Caco-2 (cell line): Measurements from ENCODE around the gene ATG14. TPM values are rescaled to one million over a fixed set of nuclear protein-coding genes. Genes with fewer than 3 reads are reported as not detected.

ENCODE experiments used
- BruUV-seq: library from RNA; stranded (reverse); fragments of 400-500 nt; replicated peaks from 2 replicates; lab custom pipeline; 2021; lab: Mats Ljungman, UMichigan
- CTCF ChIA-PET: fragments of 300-600 bp; sonication (Branson Sonifier 250); formaldehyde crosslinking; loops from one replicate; lab custom pipeline; 2022; ENCODE audit warnings: antibody characterized with exemption; lab: Charles Lee
- POLR2A ChIA-PET: fragments of 300-600 bp; sonication (Branson Sonifier 250); formaldehyde crosslinking; loops from one replicate; lab custom pipeline; 2022; ENCODE audit warnings: antibody characterized with exemption; lab: Charles Lee
- DNase-seq, 2 experiments: peaks; one replicate each; pipeline versions ENCODE4 v3.0.0 to v3.0.0-alpha.2; 2020 to 2022
- H3K27me3 ChIP-seq: replicated peaks from 2 replicates; pipeline ENCODE4 v1.6.0; 2011; ENCODE audit warnings: low read length; ENCODE audit not compliant: control insufficient read depth, insufficient read depth
- H3K36me3 ChIP-seq: 2 replicates; pipeline ENCODE4 v1.5.1; 2011; ENCODE audit warnings: low read length; ENCODE audit not compliant: control insufficient read depth, insufficient read depth
- H3K4me1 ChIP-seq: fragments of 250-450 bp; sonication (Bioruptor Pico); 2 replicates; pipeline ENCODE4 v1.5.1; 2020; ENCODE audit warnings: mild to moderate bottlenecking
- H3K4me3 ChIP-seq: 2 replicates; pipeline ENCODE4 v1.5.1; 2011; ENCODE audit warnings: low read depth, mild to moderate bottlenecking, control low read depth, low read length
- H3K9me3 ChIP-seq: fragments of 250-450 bp; sonication (Bioruptor Pico); 2 replicates; pipeline ENCODE4 v1.5.1; 2020; ENCODE audit warnings: mild to moderate bottlenecking, moderate library complexity
- H3K27ac Mint-ChIP-seq: one replicate; pipeline ENCODE4 v1.8.0; 2022; ENCODE audit warnings: mixed read lengths; ENCODE audit not compliant: unreplicated experiment
- H3K27me3 Mint-ChIP-seq: one replicate; pipeline ENCODE4 v1.8.0; 2022; ENCODE audit warnings: mixed read lengths; ENCODE audit not compliant: insufficient read depth, unreplicated experiment
- H3K36me3 Mint-ChIP-seq: one replicate; pipeline ENCODE4 v1.8.0; 2022; ENCODE audit warnings: mild to moderate bottlenecking, mixed read lengths; ENCODE audit not compliant: insufficient read depth, unreplicated experiment
- H3K4me1 Mint-ChIP-seq: one replicate; pipeline ENCODE4 v1.8.0; 2022; ENCODE audit warnings: low read depth, mixed read lengths; ENCODE audit not compliant: unreplicated experiment
- H3K4me3 Mint-ChIP-seq: one replicate; pipeline ENCODE4 v1.8.0; 2022; ENCODE audit warnings: mild to moderate bottlenecking, moderate library complexity, mixed read lengths; ENCODE audit not compliant: unreplicated experiment
- H3K9me3 Mint-ChIP-seq: one replicate; pipeline ENCODE4 v1.8.0; 2022; ENCODE audit warnings: mixed read lengths; ENCODE audit not compliant: unreplicated experiment
- intact Hi-C: fragments of 100-400 bp; cut with micrococcal nuclease; formaldehyde crosslinking; loops from one replicate; pipeline ENCODE4 v1.10.0; 2022; ENCODE audit not compliant: unreplicated experiment
- total RNA-seq: library from RNA; stranded (reverse); gene quantifications from 2 replicates; pipeline ENCODE4 v1.2.3, GENCODE V29; 2022
- TF ChIP-seq, protein P1 (sequence below), 2 experiments: fragments of 200-600 bp in 1 of 2; IDR thresholded peaks; 1 replicate in 1 of 2; 2 replicates in 1 of 2; pipeline versions ENCODE4 v1.5.1 to v1.8.0; 2011 to 2022; ENCODE audit warnings: antibody characterized with exemption in 1 of 2, control low read depth in 1 of 2, inconsistent platforms in 1 of 2, low read depth in 1 of 2, low read length in 1 of 2, mild to moderate bottlenecking in 1 of 2, moderate library complexity in 1 of 2; ENCODE audit not compliant: insufficient read depth in 1 of 2, severe bottlenecking in 1 of 2, unreplicated experiment in 1 of 2

ATG14 gene
- total RNA-seq, 1 experiment from 2014 or later, result 13.1 TPM

DNA sequence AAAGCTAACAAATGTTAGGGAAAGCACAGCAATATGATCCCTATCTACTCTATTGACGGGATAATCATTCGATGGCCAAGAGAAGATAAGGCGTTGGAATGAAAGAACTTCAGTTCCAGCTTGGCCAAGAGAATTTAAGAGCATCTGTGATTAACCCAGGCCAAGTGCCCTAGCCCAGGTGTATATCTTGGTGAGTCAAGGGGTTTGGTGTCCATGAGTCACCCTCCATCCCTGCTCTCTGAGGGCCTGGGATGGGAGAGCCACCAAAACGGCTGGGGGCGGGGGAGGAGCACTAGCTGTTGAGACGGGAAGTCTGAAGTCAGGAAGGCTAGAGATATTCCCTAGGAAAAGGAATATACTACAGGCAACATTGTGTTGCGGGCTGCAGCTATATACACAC lies 15.8 kb upstream of the ATG14 start:
- Histone ChIP-seq H3K36me3 (no peaks in the 10 kb centered on the region), H3K27me3 (no peaks in the 10 kb centered on the region), H3K4me3 (no peak overlapping the region), H3K9me3 (no peaks in the 10 kb centered on the region), H3K4me1 (no peaks in the 10 kb centered on the region; the same call in 1 of the 2 replicates)
- peaks cover 13% of the 10 kb centered on the region for H3K4me1 Mint-ChIP-seq
- no peak overlapping the region for H3K4me3 Mint-ChIP-seq
- H3K9me3 Mint-ChIP-seq, result no peaks in the 10 kb centered on the region
- no peaks in the 10 kb centered on the region for H3K36me3 Mint-ChIP-seq
- TF ChIP-seq, protein P1, sequence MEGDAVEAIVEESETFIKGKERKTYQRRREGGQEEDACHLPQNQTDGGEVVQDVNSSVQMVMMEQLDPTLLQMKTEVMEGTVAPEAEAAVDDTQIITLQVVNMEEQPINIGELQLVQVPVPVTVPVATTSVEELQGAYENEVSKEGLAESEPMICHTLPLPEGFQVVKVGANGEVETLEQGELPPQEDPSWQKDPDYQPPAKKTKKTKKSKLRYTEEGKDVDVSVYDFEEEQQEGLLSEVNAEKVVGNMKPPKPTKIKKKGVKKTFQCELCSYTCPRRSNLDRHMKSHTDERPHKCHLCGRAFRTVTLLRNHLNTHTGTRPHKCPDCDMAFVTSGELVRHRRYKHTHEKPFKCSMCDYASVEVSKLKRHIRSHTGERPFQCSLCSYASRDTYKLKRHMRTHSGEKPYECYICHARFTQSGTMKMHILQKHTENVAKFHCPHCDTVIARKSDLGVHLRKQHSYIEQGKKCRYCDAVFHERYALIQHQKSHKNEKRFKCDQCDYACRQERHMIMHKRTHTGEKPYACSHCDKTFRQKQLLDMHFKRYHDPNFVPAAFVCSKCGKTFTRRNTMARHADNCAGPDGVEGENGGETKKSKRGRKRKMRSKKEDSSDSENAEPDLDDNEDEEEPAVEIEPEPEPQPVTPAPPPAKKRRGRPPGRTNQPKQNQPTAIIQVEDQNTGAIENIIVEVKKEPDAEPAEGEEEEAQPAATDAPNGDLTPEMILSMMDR (IDR thresholded peaks at IDR 0.05; ENCODE audit: insufficient read depth in 1 of 2, low read depth in 1 of 2, low read length in 1 of 2, severe bottlenecking in 1 of 2, unreplicated experiment in 1 of 2), result no peak
- CTCF ChIA-PET, result interaction anchor here (1.1 kb wide), 1 partner anchor 11 kb away, joined by 5 read pairs; no protein-coding TSS in a partner anchor
- no peak overlapping the region for H3K27ac Mint-ChIP-seq
- POLR2A ChIA-PET, result no interaction called here
- BruUV-seq, result no TSS peak
- no peak for DNase-seq
- H3K27me3 Mint-ChIP-seq, result peaks cover 3% of the 10 kb centered on the region
- intact Hi-C loops, result no loop called here

DNA sequence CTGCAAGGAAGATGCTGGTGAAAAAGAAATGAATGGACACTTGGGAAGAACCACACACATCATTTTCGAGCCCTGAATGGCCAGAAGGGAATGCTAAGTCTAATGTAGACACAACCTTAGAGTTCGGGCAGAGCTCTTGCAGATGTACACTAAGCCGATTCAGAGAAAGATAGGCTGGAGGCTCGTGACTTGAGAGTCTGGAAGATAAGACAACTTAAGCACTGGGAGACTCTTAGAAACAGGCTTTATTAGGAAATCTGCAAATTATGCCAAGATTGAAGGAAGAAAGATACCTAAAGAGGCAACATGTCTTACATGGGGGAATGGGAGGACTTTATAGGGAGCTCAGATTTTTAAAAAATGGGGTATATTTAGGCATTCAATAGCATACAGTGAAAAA lies 15.3 kb upstream of the ATG14 start:
- Mint-ChIP-seq H3K4me1 (peaks cover 13% of the 10 kb centered on the region), H3K27ac (no peak overlapping the region), H3K4me3 (no peak overlapping the region), H3K36me3 (no peaks in the 10 kb centered on the region), H3K9me3 (no peaks in the 10 kb centered on the region), H3K27me3 (peaks cover 3% of the 10 kb centered on the region)
- no TSS peak for BruUV-seq
- H3K4me3 ChIP-seq, result no peak overlapping the region
- TF ChIP-seq, protein P1 (IDR thresholded peaks at IDR 0.05; ENCODE audit: insufficient read depth in 1 of 2, low read depth in 1 of 2, low read length in 1 of 2, severe bottlenecking in 1 of 2, unreplicated experiment in 1 of 2), result no peak
- H3K36me3 ChIP-seq, result no peaks in the 10 kb centered on the region
- DNase-seq, result no peak
- no peaks in the 10 kb centered on the region for H3K27me3 ChIP-seq
- ChIA-PET CTCF (interaction anchor here (1.1 kb wide), 1 partner anchor 10 kb away, joined by 5 read pairs; no protein-coding TSS in a partner anchor), POLR2A (no interaction called here)
- no peaks in the 10 kb centered on the region; the same call in 1 of the 2 replicates for H3K4me1 ChIP-seq
- intact Hi-C loops, result no loop called here
- H3K9me3 ChIP-seq, result no peaks in the 10 kb centered on the region

DNA sequence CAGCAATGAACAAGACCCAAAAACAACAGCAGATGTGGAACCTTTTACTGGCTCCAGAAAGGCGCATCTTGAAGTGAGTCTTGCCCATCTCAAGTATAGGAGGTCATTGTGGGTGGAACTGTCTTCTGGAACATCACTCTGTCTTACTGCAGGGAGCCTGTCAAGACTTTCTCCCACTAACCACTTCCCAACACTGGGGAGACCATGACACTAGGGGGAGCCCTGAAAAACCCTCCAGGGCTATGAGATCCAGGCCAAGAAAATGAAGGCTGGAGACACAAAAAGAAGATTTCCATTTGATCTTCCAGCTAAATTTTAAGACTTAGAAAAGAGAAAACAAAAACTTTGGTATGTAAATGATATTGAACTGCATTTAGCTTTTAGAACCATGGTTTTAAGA lies 13.5 kb upstream of the ATG14 start:
- CTCF ChIA-PET, result no interaction called here

More for the DNA sequence above, 13.5 kb upstream of the ATG14 start:
- POLR2A ChIA-PET, result no interaction called here
- no peak for DNase-seq
- no peaks in the 10 kb centered on the region for H3K27me3 ChIP-seq
- H3K36me3 Mint-ChIP-seq, result no peaks in the 10 kb centered on the region
- H3K27me3 Mint-ChIP-seq, result peaks cover 3% of the 10 kb centered on the region
- no TSS peak for BruUV-seq
- H3K9me3 ChIP-seq, result no peaks in the 10 kb centered on the region
- peaks cover 13% of the 10 kb centered on the region for H3K4me1 Mint-ChIP-seq
- no peak overlapping the region for H3K4me3 ChIP-seq
- H3K27ac Mint-ChIP-seq, result no peak overlapping the region
- H3K36me3 ChIP-seq, result no peaks in the 10 kb centered on the region
- no peaks in the 10 kb centered on the region for H3K9me3 Mint-ChIP-seq
- H3K4me3 Mint-ChIP-seq, result no peak overlapping the region
- TF ChIP-seq, protein P1 (IDR thresholded peaks at IDR 0.05; ENCODE audit: insufficient read depth in 1 of 2, low read depth in 1 of 2, low read length in 1 of 2, severe bottlenecking in 1 of 2, unreplicated experiment in 1 of 2), result no peak
- intact Hi-C loops, result no loop called here
- no peaks in the 10 kb centered on the region; the same call in 1 of the 2 replicates for H3K4me1 ChIP-seq
